OCI-LY7 (cell line): Measurements from ENCODE around the gene ABL1.

Experiments
- CTCF ChIP-seq: fragments of 200-600 bp; sonication (generic); conservative IDR thresholded peaks from 2 replicates; pipeline ENCODE4 v1.5.1; 2014; ENCODE audit warnings: mild to moderate bottlenecking, antibody characterized with exemption, low read length, moderate library complexity, mixed read lengths
- EZH2phosphoT487 ChIP-seq: fragments of 200-600 bp; sonication (generic); IDR thresholded peaks from 2 replicates; pipeline ENCODE4 v1.6.1; 2018; ENCODE audit warnings: low read depth, borderline replicate concordance, mild to moderate bottlenecking, mixed run types, antibody characterized with exemption, low read length, moderate library complexity, mixed read lengths

DNA sequence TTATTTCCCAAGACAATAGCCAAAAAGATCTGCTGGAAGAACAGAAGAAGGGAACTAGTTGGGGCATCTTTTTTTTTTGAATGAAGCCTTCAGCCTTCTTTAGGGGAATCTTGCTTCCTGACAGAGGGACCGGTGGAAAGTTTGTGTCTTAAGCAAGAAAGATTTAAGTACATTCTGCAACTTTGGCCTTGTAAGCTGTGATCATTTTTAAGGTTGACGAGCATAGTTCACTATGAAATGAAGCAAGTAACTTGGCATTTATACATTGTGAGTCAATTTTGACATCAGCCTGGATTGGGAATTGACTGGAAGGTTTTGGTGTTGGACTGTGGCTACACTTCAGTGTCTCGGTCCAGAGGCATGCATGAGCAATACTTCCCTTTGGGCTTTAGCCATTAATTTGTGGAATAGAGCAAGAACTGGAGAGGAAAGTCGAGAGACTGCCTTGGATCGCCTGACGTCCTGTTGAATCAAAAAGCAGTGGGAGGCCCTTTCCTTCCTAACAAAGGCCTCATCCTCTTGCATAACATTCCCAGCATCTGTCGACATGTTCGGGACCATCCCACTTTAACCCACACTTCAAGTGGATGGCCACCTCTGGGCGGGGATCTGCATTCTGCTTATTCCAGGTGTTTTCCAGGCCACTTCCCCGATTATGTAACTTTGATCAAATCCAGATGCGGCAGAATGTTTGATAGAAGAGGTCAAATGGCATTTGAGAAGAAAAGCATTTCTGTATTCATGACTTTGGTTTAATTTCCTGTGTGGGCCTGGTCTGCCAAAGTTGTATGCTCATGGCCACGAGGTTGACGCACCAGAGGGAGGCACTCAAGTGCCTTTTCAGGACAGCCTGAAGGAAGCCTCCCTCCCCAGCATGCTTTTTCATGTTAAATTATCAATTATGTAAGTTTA is 12.5 kb downstream of the ABL1 start:
- TF ChIP-seq CTCF (no peak), EZH2phosphoT487 (no peak)
